KMS-11 (cell line): ENCODE results near the gene SLC9A4.

Experiments used
- H2AFZ ChIP-seq: fragments of 200-600 bp; sonication (generic); 2 replicates; pipeline ENCODE4 v1.6.1; 2016; ENCODE audit warnings: antibody characterized with exemption, mixed run types, low read depth
- H3K27ac ChIP-seq: fragments of 200-600 bp; sonication (generic); 2 replicates; pipeline ENCODE4 v1.6.1; 2016; ENCODE audit warnings: mild to moderate bottlenecking, mixed run types
- H3K27me3 ChIP-seq: fragments of 200-600 bp; sonication (generic); 2 replicates; pipeline ENCODE4 v1.6.1; 2017; ENCODE audit warnings: mild to moderate bottlenecking, low read depth, mixed run types, moderate library complexity; ENCODE audit not compliant: insufficient read depth
- H3K36me3 ChIP-seq: fragments of 200-600 bp; sonication (generic); 2 replicates; pipeline ENCODE4 v1.6.1; 2017; ENCODE audit warnings: mild to moderate bottlenecking, mixed run types; ENCODE audit not compliant: insufficient read depth
- H3K4me1 ChIP-seq: fragments of 200-600 bp; sonication (generic); 2 replicates; pipeline ENCODE4 v1.6.1; 2016; ENCODE audit warnings: mild to moderate bottlenecking, low read depth, mixed run types; ENCODE audit not compliant: poor library complexity, severe bottlenecking
- H3K4me2 ChIP-seq: fragments of 200-600 bp; sonication (generic); 2 replicates; pipeline ENCODE4 v1.7.0; 2016; ENCODE audit warnings: mild to moderate bottlenecking, mixed run types
- H3K4me3 ChIP-seq: fragments of 200-600 bp; sonication (generic); IDR thresholded peaks from 2 replicates; pipeline ENCODE4 v1.6.1; 2017; ENCODE audit warnings: low read depth, low read length, mixed read lengths; ENCODE audit not compliant: insufficient read depth
- H3K79me2 ChIP-seq: fragments of 200-600 bp; sonication (generic); 2 replicates; pipeline ENCODE4 v1.6.1; 2016; ENCODE audit warnings: low read depth, mixed run types; ENCODE audit not compliant: insufficient read depth
- H3K9ac ChIP-seq: fragments of 200-600 bp; sonication (generic); 2 replicates; pipeline ENCODE4 v1.6.1; 2016; ENCODE audit warnings: mild to moderate bottlenecking, mixed run types
- H4K20me1 ChIP-seq: fragments of 200-600 bp; sonication (generic); 2 replicates; pipeline ENCODE4 v1.6.1; 2016; ENCODE audit warnings: mild to moderate bottlenecking, mixed run types; ENCODE audit not compliant: insufficient read depth
- CTCF ChIP-seq: fragments of 200-600 bp; sonication (generic); conservative IDR thresholded peaks from 2 replicates; pipeline ENCODE4 v1.6.1; 2017; ENCODE audit warnings: low read depth, mild to moderate bottlenecking, antibody characterized with exemption, low read length, moderate library complexity, mixed read lengths

The SLC9A4 gene

GRCh38 chr2:102514061-102514785 is 41.2 kb downstream of the SLC9A4 start:
- H4K20me1 ChIP-seq: no peaks in the 10 kb centered on the region
- no peak overlapping the region for H3K4me3 ChIP-seq
- H3K4me2 ChIP-seq: no peak overlapping the region
- TF ChIP-seq CTCF: no peak
- no peaks in the 10 kb centered on the region for H3K79me2 ChIP-seq
- H3K9ac ChIP-seq: no peak overlapping the region
- no peak overlapping the region for H2AFZ ChIP-seq
- H3K36me3 ChIP-seq: no peaks in the 10 kb centered on the region
- H3K27ac ChIP-seq: no peak overlapping the region
- no peaks in the 10 kb centered on the region for H3K4me1 ChIP-seq
- H3K27me3 ChIP-seq: no peaks in the 10 kb centered on the region

GRCh38 chr2:102515851-102516250 is 42.8 kb downstream of the SLC9A4 start:
- no peaks in the 10 kb centered on the region for H3K27me3 ChIP-seq
- H3K36me3 ChIP-seq: no peaks in the 10 kb centered on the region
- no peaks in the 10 kb centered on the region for H3K79me2 ChIP-seq
- no peak overlapping the region for H3K27ac ChIP-seq
- H3K4me3 ChIP-seq: no peak overlapping the region
- no peak for TF ChIP-seq CTCF
- H2AFZ ChIP-seq: no peak overlapping the region
- no peak overlapping the region for H3K9ac ChIP-seq
- no peaks in the 10 kb centered on the region for H3K4me1 ChIP-seq
- H4K20me1 ChIP-seq: no peaks in the 10 kb centered on the region
- H3K4me2 ChIP-seq: no peak overlapping the region

GRCh38 chr2:102518170-102518569 is 45.1 kb downstream of the SLC9A4 start:
- no peak overlapping the region for H3K9ac ChIP-seq
- H3K27ac ChIP-seq: no peak overlapping the region
- H3K27me3 ChIP-seq: no peaks in the 10 kb centered on the region
- no peak for TF ChIP-seq CTCF
- no peaks in the 10 kb centered on the region for H3K4me1 ChIP-seq
- H3K4me3 ChIP-seq: no peak overlapping the region
- no peak overlapping the region for H2AFZ ChIP-seq
- H3K4me2 ChIP-seq: no peak overlapping the region
- no peaks in the 10 kb centered on the region for H4K20me1 ChIP-seq
- no peaks in the 10 kb centered on the region for H3K79me2 ChIP-seq
- H3K36me3 ChIP-seq: no peaks in the 10 kb centered on the region

GRCh38 chr2:102520009-102520408 is 47.0 kb downstream of the SLC9A4 start:
- H3K27ac ChIP-seq: no peak overlapping the region
- H3K27me3 ChIP-seq: no peaks in the 10 kb centered on the region
- TF ChIP-seq CTCF: peak; percentile 81
- no peaks in the 10 kb centered on the region for H3K36me3 ChIP-seq
- no peaks in the 10 kb centered on the region for H3K4me1 ChIP-seq
- no peak overlapping the region for H2AFZ ChIP-seq
- no peaks in the 10 kb centered on the region for H3K79me2 ChIP-seq
- no peak overlapping the region for H3K4me3 ChIP-seq
- H3K4me2 ChIP-seq: no peak overlapping the region
- H3K9ac ChIP-seq: no peak overlapping the region
- no peaks in the 10 kb centered on the region for H4K20me1 ChIP-seq
